Measurements from ENCODE around the gene STX10.

The STX10 gene

DNA sequence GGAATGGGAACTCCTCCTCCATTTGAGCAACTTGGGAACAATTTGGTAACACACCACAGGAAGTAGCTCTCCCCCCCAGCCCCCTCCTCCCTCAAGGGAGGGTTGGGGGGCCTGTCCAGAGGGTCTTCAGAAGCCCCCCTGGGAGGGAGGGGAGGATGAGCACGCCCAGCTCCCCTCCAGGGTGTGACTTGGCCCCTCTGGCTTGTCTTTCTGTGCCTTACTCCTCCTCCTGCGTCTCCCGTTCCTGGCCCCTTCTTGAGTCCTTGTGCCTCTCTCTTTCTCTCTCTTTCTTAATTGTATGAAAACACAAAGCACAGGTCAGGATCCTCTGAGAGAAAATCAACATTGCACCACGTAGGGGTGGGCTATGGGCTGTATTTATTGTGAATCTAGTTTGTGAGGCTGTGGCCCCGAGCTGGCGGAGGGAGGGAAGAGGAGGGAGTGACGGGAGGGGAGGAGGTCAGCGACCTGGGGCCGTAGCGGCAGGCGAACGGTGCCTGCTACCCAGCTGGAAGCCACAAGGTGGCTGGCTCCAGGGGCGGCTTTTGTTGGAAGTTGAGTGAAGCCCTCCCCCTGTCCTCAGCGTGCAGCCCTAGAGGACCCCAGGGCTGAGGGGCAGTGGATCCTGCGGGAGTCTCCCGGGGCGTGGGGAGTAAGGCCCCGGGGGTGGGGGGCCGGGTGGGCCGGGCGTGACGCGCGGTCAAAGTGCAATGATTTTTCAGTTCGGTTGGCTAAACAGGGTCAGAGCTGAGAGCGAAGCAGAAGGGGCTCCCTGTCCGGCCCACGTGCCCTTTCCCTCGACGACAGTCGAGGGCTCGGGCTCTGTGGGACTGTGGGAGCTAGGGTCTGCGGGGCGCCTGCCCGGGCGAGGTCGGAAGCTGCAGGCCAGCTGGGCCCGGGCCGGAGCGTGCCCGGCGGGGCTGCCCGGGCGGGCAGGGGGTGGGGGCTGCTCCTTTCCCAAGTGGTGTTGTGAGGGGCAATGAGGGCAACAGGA lies 53.9 kb downstream of the STX10 start:
- H3K27ac ChIP-seq = no peak overlapping the region
- peak; percentile 42 for TF ChIP-seq CTCF (IDR thresholded peaks at IDR 0.05; ENCODE audit: low read depth, low read length, missing control alignments)
- H3K36me3 ChIP-seq (replicated peaks) = no peaks in the 10 kb centered on the region
- H3K27me3 ChIP-seq (replicated peaks) = no peaks in the 10 kb centered on the region
- H3K4me3 ChIP-seq (ENCODE audit: low read depth, low read length) = no peak overlapping the region
- in situ Hi-C loops (cut with HindIII; ENCODE audit: low pct_ligation_motif_present, low sequenced_read_pairs) = no loop called here
- DNase-seq = no peak

GRCh38 chr19:13095393-13095784 lies 54.8 kb downstream of the STX10 start:
- no peak overlapping the region for H3K4me3 ChIP-seq (ENCODE audit: low read depth, low read length)
- H3K27ac ChIP-seq = no peak overlapping the region
- in situ Hi-C loops (cut with HindIII; ENCODE audit: low pct_ligation_motif_present, low sequenced_read_pairs) = no loop called here
- no peak for TF ChIP-seq CTCF (IDR thresholded peaks at IDR 0.05; ENCODE audit: low read depth, low read length, missing control alignments)
- no peak for DNase-seq
- no peaks in the 10 kb centered on the region for H3K36me3 ChIP-seq (replicated peaks)
- H3K27me3 ChIP-seq (replicated peaks) = no peaks in the 10 kb centered on the region

- Histone ChIP-seq H3K4me3 (ENCODE audit: low read depth, low read length) (no peak overlapping the region), H3K36me3 (replicated peaks) (no peaks in the 10 kb centered on the region), H3K27me3 (replicated peaks) (no peaks in the 10 kb centered on the region), H3K27ac (no peak overlapping the region)
- TF ChIP-seq CTCF (IDR thresholded peaks at IDR 0.05; ENCODE audit: low read depth, low read length, missing control alignments) = no peak
- DNase-seq = no peak
- in situ Hi-C loops (cut with HindIII; ENCODE audit: low pct_ligation_motif_present, low sequenced_read_pairs) = no loop called here
These were observed 55.3 kb downstream of the STX10 start for GRCh38 chr19:13094771-13095392.

- Histone ChIP-seq H3K36me3 (replicated peaks) (no peaks in the 10 kb centered on the region), H3K27ac (no peak overlapping the region), H3K27me3 (replicated peaks) (no peaks in the 10 kb centered on the region), H3K4me3 (ENCODE audit: low read depth, low read length) (no peak overlapping the region)
- in situ Hi-C loops (cut with HindIII; ENCODE audit: low pct_ligation_motif_present, low sequenced_read_pairs) = no loop called here
- no peak for DNase-seq
- no peak for TF ChIP-seq CTCF (IDR thresholded peaks at IDR 0.05; ENCODE audit: low read depth, low read length, missing control alignments)
These were observed 56.1 kb downstream of the STX10 start for GRCh38 chr19:13094106-13094504.
